Erythroblast (primary cell): ENCODE data around the gene OSBPL3.

ENCODE experiments used
- GATA1 ChIP-seq: IDR thresholded peaks from 2 replicates; pipeline ENCODE4 v1.6.1; 2011; ENCODE audit warnings: low read depth, mild to moderate bottlenecking, control low read depth, low read length, moderate library complexity
- POLR2A ChIP-seq: IDR thresholded peaks from 2 replicates; pipeline ENCODE4 v1.6.1; 2011; ENCODE audit warnings: mild to moderate bottlenecking, low read length

DNA sequence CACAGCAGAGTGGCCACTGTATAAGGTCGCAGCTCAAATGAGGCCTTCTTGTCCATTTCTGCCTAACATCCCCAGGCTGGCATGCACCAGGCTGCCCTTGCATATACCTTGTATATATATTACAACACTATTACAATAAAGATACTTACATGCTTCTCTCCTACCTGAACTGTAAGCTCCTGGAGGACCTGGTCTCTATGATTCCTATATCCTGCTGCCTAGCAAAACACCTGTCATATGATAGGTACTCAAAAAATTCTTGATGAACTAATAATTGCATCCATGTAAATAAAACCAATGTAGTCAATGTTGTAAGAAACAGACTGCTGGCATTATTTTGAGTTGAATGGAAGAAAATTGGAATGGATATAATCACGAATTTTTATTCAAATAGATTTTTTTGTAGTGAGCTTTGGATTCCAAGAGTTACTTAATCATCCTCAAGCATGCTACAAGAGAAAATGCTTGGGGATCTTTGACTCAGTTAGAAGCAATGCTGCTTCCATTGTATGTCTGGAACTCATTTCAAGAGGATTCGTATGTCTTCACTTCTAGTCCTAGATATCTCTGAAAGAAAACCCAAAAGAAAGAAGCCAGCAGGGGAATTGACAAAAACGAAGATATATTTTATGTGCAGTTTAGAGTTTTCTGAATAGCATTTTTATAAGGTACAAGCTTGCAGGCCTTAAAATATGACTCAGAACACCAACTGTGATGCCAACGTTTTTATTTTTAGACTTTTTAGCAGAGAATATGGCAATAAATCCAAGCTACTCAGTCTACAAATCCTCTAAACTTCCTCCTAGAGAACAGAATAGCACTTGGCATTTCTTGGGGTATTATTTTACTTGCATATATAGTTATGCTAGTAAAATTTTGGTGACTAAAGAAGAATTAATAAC is 53.1 kb downstream of the OSBPL3 start:
- TF ChIP-seq POLR2A: no peak
- no peak for TF ChIP-seq GATA1
